Measurements from ENCODE around the gene SLC26A1.
"Not testable (repeated sequence)": the region's sequence is repeated elsewhere in the genome, so short reads cannot be mapped to it uniquely, and the experiment has no call there.

Gene SLC26A1

GRCh38 chr4:978957-979701 lies 14.1 kb downstream of the SLC26A1 start:
- DNase-seq, result no peak

GRCh38 chr4:976016-976415 lies 17.2 kb downstream of the SLC26A1 start:
- DNase-seq, result not testable (repeated sequence)

- DNase-seq, result no peak
These were observed 18.5 kb downstream of the SLC26A1 start for GRCh38 chr4:974668-975067.

GRCh38 chr4:973431-974397 lies 19.5 kb downstream of the SLC26A1 start, which contains the start of gene DGKQ:
Gene DGKQ, minus strand, starts transcription at chr4:973569. Its CDS starts 87 bp downstream, at chr4:973482.
- DNase-seq, result peak; percentile 87

GRCh38 chr4:972651-973424 lies 20.4 kb downstream of the SLC26A1 start:
- DNase-seq, result peak; percentile 53

- no peak for DNase-seq
These were observed 21.3 kb downstream of the SLC26A1 start for GRCh38 chr4:971666-972500.

GRCh38 chr4:970854-971520 lies 22.2 kb downstream of the SLC26A1 start:
- DNase-seq, result no peak

- DNase-seq, result no peak
These were observed 23.0 kb downstream of the SLC26A1 start for GRCh38 chr4:970046-970745.

- no peak for DNase-seq
These were observed 24.4 kb downstream of the SLC26A1 start for GRCh38 chr4:968621-969394.

GRCh38 chr4:968221-968620 lies 25.0 kb downstream of the SLC26A1 start:
- no peak for DNase-seq

- no peak for DNase-seq
These were observed 25.8 kb downstream of the SLC26A1 start for GRCh38 chr4:967113-968104.

- DNase-seq, result no peak
These were observed 26.7 kb downstream of the SLC26A1 start for GRCh38 chr4:966266-967112.

- DNase-seq, result no peak
These were observed 27.5 kb downstream of the SLC26A1 start for GRCh38 chr4:965766-966134.

GRCh38 chr4:965048-965765 lies 28.0 kb downstream of the SLC26A1 start:
- DNase-seq, result no peak

- no peak for DNase-seq
These were observed 28.7 kb downstream of the SLC26A1 start for GRCh38 chr4:964346-965025.
